K562 (cell line): ENCODE results near the gene MTOR. TPM values are rescaled to one million over a fixed set of nuclear protein-coding genes. Genes with fewer than 3 reads are reported as not detected.

ENCODE experiments used
- CEBPG ChIP-seq, 3 experiments: fragments of 200-800 bp in 1 of 3; sonication (Bioruptor generic) in 1 of 3; sonication (generic) in 1 of 3; formaldehyde crosslinking in 1 of 3; IDR thresholded peaks in 2 of 3; conservative IDR thresholded peaks in 1 of 3; 2 replicates each; pipeline versions ENCODE4 v1.6.1 to v1.8.0; 2016 to 2022; ENCODE audit warnings: missing compliant biosample characterization in 2 of 3, missing genetic modification characterization in 2 of 3, mild to moderate bottlenecking in 1 of 3, missing genetic modification reagents in 1 of 3
- ELF1 ChIP-seq: fragments of 200-800 bp; sonication (Bioruptor generic); IDR thresholded peaks from 2 replicates; pipeline ENCODE4 v1.6.1; 2016; ENCODE audit warnings: missing genetic modification characterization, missing compliant biosample characterization
- ID3 ChIP-seq, 2 experiments: fragments of 250-450 bp in 1 of 2; fragments of 450-650 bp in 1 of 2; sonication (Bioruptor Pico) in 1 of 2; IDR thresholded peaks; 2 replicates each; pipeline versions ENCODE4 v1.6.1 to v1.8.0; 2016 to 2021; ENCODE audit warnings: mild to moderate bottlenecking in 2 of 2, moderate library complexity in 2 of 2, missing compliant biosample characterization in 1 of 2, missing genetic modification characterization in 1 of 2
- MCM7 ChIP-seq, 2 experiments: fragments of 450-650 bp; IDR thresholded peaks; 2 replicates each; pipeline ENCODE4 v1.6.1; 2016 to 2018
- MED1 ChIP-seq: sonication (generic); formaldehyde crosslinking; IDR thresholded peaks from 2 replicates; pipeline ENCODE4 v1.8.1; 2023; ENCODE audit warnings: missing genetic modification reagents, borderline replicate concordance
- POLR3G ChIP-seq: IDR thresholded peaks from 2 replicates; pipeline ENCODE4 v1.6.1; 2011; ENCODE audit not compliant: insufficient read length, insufficient replicate concordance; ENCODE audit errors: extremely low read depth
- TFAP4 ChIP-seq: sonication (generic); formaldehyde crosslinking; IDR thresholded peaks from 2 replicates; pipeline ENCODE4 v1.8.0; 2022; ENCODE audit warnings: missing genetic modification reagents, mild to moderate bottlenecking, moderate library complexity, borderline replicate concordance
- ZBTB40 ChIP-seq, 2 experiments: fragments of 450-650 bp in 1 of 2; sonication (generic) in 1 of 2; formaldehyde crosslinking in 1 of 2; IDR thresholded peaks; 2 replicates each; pipeline versions ENCODE4 v1.7.1 to v1.9.0; 2016 to 2022; ENCODE audit warnings: inconsistent platforms in 1 of 2, mild to moderate bottlenecking in 1 of 2, missing genetic modification reagents in 1 of 2
- ZBTB43 ChIP-seq: sonication (generic); formaldehyde crosslinking; IDR thresholded peaks from 2 replicates; pipeline ENCODE4 v1.8.0; 2023; ENCODE audit warnings: mild to moderate bottlenecking, missing genetic modification reagents
- polyA plus RNA-seq, 8 experiments: library from polyadenylated mRNA; depleted of rRNA in 4 of 8; stranded (reverse) in 5 of 8; unstranded in 3 of 8; fragments of >200 nt; fragmentation: Nextera tagmentation in 2 of 8; fragmentation: Illumina TruSeq in 1 of 8; extraction: Ambion mirVana in 2 of 8; extraction: Trizol in 1 of 8; gene quantifications; 2 replicates each; pipeline versions ENCODE4 v1.2.1 to v1.2.3, GENCODE V29; 2011 to 2014; ENCODE audit warnings: inconsistent platforms in 1 of 8, missing spikeins in 1 of 8
- total RNA-seq, 7 experiments: library from RNA; depleted of rRNA in 6 of 7; stranded (reverse); fragments of >200 nt in 6 of 7; fragmentation: Illumina TruSeq in 2 of 7; extraction: Trizol in 2 of 7; gene quantifications; 2 replicates each; pipeline versions ENCODE4 v1.2.1 to v1.2.3, GENCODE V29; 2011 to 2021; ENCODE audit warnings: low replicate concordance in 1 of 7
- TF ChIP-seq, protein P1 (sequence below): fragments of 250-450 bp; sonication (Bioruptor Pico); IDR thresholded peaks from 2 replicates; pipeline ENCODE4 v1.5.0; 2021

MTOR gene
- total and polyA plus RNA-seq, 9 of the 15 experiments (the other 6 are each of a cell fraction or from before 2014, with no cell fraction given), result 11.4 to 71.4 (median 52.2) TPM

DNA sequence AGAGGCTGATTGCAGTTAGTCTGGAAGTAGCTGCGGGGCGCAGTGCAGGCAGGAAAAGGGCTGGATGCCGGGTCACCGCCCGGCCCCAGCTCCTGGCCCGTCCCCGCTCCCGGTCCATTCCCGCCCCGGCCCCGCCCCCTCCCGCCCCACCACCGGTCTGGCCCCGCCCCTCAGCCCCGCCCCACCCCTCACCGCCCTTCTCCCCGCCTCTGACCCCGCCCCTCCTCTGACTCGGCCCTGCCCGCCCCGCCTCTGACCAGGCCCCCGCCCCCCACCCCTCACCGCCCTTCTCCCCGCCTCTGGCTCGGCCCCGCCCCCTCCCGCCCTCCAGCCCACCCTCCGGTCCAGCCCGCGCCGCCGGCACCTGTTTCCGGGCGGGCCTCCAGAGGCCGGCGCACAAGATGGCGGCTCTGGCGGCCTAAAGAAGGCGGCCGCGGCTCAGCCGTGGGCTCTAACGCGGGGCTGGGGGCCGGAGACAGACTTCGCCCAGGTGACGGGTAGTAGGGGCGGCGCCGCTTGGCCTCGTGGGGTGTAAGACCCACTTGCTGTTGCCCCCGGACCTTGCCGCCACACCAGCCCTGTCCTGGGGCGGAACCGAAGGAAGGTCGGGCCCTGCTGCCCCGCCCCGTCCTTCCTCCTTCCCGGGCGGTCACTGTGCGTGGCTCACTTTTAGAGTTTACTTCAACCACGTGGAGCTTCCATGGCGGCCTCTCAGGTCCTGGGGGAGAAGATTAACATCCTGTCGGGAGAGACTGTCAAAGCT lies 10.7 kb upstream of the MTOR start, which contains the start of gene UBIAD1 (continued):
- TF ChIP-seq CEBPG (CRISPR knock-in tag; IDR thresholded peaks at IDR 0.05) (no peak), CEBPG (tag; conservative IDR thresholded peaks at IDR 0.05 in 1 of 2, IDR thresholded peaks at IDR 0.05 in 1 of 2) (no peak), ELF1 (tag) (peak; percentile 71), TFAP4 (CRISPR knock-in tag) (peak; percentile 92), ZBTB43 (CRISPR knock-in tag) (no peak), ZBTB40 (IDR thresholded peaks at IDR 0.05) (peak; percentile 96), ZBTB40 (CRISPR knock-in tag; IDR thresholded peaks at IDR 0.05) (no peak), POLR3G (no peak), MED1 (no peak), ID3 (CRISPR knock-in tag; IDR thresholded peaks at IDR 0.05) (no peak), ID3 (tag; IDR thresholded peaks at IDR 0.05) (peak; percentile 85), MCM7 (IDR thresholded peaks at IDR 0.05) (no peak)
- TF ChIP-seq, protein P1, sequence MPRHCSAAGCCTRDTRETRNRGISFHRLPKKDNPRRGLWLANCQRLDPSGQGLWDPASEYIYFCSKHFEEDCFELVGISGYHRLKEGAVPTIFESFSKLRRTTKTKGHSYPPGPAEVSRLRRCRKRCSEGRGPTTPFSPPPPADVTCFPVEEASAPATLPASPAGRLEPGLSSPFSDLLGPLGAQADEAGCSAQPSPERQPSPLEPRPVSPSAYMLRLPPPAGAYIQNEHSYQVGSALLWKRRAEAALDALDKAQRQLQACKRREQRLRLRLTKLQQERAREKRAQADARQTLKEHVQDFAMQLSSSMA (CRISPR knock-in tag), result peak; percentile 94; the same call in 1 of the 2 replicates
